H1 (cell line): ENCODE data around the gene TCERG1L.

Experiments
- CHD2 ChIP-seq: IDR thresholded peaks from 2 replicates; pipeline ENCODE4 v1.6.1; 2012; ENCODE audit warnings: low read length, improper control_type of control experiment
- JUND ChIP-seq: IDR thresholded peaks from 2 replicates; pipeline ENCODE4 v1.6.1; 2011; ENCODE audit warnings: mild to moderate bottlenecking, improper control_type of control experiment, low read length
- POLR2AphosphoS5 ChIP-seq: IDR thresholded peaks from 2 replicates; pipeline ENCODE4 v1.6.1; 2011; ENCODE audit warnings: low read depth, low read length
- RAD21 ChIP-seq, 2 experiments: IDR thresholded peaks in 1 of 2; conservative IDR thresholded peaks in 1 of 2; 2 replicates each; pipeline ENCODE4 v1.6.1; 2011; ENCODE audit warnings: low read depth in 2 of 2, low read length in 2 of 2, improper control_type of control experiment in 1 of 2, inconsistent platforms in 1 of 2, mild to moderate bottlenecking in 1 of 2, moderate library complexity in 1 of 2
- SIRT6 ChIP-seq: IDR thresholded peaks from one replicate; pipeline ENCODE4 v1.7.1; 2012; ENCODE audit warnings: low read length, inconsistent platforms
- SP4 ChIP-seq: IDR thresholded peaks from 2 replicates; pipeline ENCODE4 v1.6.1; 2012; ENCODE audit warnings: low read length, inconsistent platforms
- TBP ChIP-seq: IDR thresholded peaks from 2 replicates; pipeline ENCODE4 v1.6.1; 2011; ENCODE audit warnings: low read depth, low read length, improper control_type of control experiment
- TF ChIP-seq, protein P1 (sequence below), 3 experiments: IDR thresholded peaks; 1 replicate in 2 of 3; 2 replicates in 1 of 3; pipeline versions ENCODE4 v1.5.1 to v1.6.1; 2011; ENCODE audit warnings: low read length in 3 of 3, mild to moderate bottlenecking in 3 of 3, inconsistent platforms in 2 of 3, low read depth in 1 of 3, moderate library complexity in 1 of 3; ENCODE audit not compliant: insufficient read depth in 1 of 3; ENCODE audit errors: control extremely low read depth in 1 of 3

DNA sequence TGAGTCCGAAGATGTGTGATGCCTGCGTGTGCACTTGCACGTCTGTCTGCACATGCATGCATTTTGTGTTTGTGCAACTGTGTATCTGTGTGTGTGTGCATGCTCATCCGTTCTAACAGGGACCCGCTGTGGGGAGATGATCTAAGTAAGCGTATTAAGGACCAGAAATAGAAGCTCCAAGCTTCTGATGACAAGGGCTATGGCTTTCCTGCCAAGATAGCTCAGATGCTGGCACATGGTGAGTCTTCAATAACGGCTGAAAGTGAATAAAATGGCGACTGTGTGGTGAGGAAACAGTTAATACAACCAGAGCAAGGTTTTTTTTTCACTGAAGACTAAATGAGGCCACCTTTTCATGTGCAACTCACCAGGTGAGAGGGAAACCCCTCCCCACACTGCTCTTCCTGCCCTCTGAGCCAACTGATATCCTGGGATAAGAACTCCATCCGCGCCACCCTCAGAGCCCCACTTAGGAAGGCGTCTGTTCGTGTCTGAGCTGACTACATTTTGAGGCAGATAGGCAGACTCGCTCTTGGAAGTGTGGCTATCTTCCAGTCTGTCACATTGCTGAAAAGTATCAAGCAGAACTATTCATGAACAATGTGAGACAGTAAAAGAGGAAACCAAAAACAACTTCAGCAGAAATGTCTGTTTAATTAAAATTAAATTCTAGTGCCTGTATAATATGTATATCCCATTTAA lies 47.4 kb upstream of the TCERG1L start:
- TF ChIP-seq CHD2 (no peak), SP4 (no peak), SIRT6 (no peak), POLR2AphosphoS5 (no peak), TBP (no peak), RAD21 (IDR thresholded peaks at IDR 0.05 in 1 of 2, conservative IDR thresholded peaks at IDR 0.05 in 1 of 2; ENCODE audit: low read depth in 2 of 2, low read length in 2 of 2) (no peak), JUND (no peak)
- TF ChIP-seq, protein P1, sequence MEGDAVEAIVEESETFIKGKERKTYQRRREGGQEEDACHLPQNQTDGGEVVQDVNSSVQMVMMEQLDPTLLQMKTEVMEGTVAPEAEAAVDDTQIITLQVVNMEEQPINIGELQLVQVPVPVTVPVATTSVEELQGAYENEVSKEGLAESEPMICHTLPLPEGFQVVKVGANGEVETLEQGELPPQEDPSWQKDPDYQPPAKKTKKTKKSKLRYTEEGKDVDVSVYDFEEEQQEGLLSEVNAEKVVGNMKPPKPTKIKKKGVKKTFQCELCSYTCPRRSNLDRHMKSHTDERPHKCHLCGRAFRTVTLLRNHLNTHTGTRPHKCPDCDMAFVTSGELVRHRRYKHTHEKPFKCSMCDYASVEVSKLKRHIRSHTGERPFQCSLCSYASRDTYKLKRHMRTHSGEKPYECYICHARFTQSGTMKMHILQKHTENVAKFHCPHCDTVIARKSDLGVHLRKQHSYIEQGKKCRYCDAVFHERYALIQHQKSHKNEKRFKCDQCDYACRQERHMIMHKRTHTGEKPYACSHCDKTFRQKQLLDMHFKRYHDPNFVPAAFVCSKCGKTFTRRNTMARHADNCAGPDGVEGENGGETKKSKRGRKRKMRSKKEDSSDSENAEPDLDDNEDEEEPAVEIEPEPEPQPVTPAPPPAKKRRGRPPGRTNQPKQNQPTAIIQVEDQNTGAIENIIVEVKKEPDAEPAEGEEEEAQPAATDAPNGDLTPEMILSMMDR (IDR thresholded peaks at IDR 0.05; ENCODE audit: control extremely low read depth in 1 of 3, insufficient read depth in 1 of 3, low read depth in 1 of 3, low read length in 3 of 3), result no peak
